Stimulated activated CD8-positive, alpha-beta memory T cell treated with anti-CD3 and anti-CD28 coated beads, Interleukin-4, amount 100 ng/mL, for 24 hours (primary cell): Measurements from ENCODE around the gene PHC2.

Experiments used
- DNase-seq: peaks from one replicate; pipeline ENCODE4 v3.0.0-alpha.2; 2020; ENCODE audit warnings: low read depth

PHC2 gene

GRCh38 chr1:33446590-33446989 lies 15.7 kb upstream of the PHC2 start:
- DNase-seq, result no peak

- no peak for DNase-seq
These were observed 14.2 kb upstream of the PHC2 start for GRCh38 chr1:33445108-33445507.

GRCh38 chr1:33443705-33444180 lies 12.8 kb upstream of the PHC2 start:
- DNase-seq, result no peak

- no peak for DNase-seq
These were observed 12.3 kb upstream of the PHC2 start for GRCh38 chr1:33443080-33443704.

GRCh38 chr1:33442141-33442540 lies 11.2 kb upstream of the PHC2 start:
- no peak for DNase-seq

- no peak for DNase-seq
These were observed 10.3 kb upstream of the PHC2 start for GRCh38 chr1:33441088-33441745.

- no peak for DNase-seq
These were observed 8.8 kb upstream of the PHC2 start for GRCh38 chr1:33439662-33440061.

- no peak for DNase-seq
These were observed 7.7 kb upstream of the PHC2 start for GRCh38 chr1:33438364-33439160.

- no peak for DNase-seq
These were observed 5.8 kb upstream of the PHC2 start for GRCh38 chr1:33436557-33437285.

GRCh38 chr1:33435096-33435820 lies 4.4 kb upstream of the PHC2 start:
- no peak for DNase-seq

- no peak for DNase-seq
These were observed 3.5 kb upstream of the PHC2 start for GRCh38 chr1:33434363-33434750.

- no peak for DNase-seq
These were observed 2.8 kb upstream of the PHC2 start for GRCh38 chr1:33433509-33434362.

- DNase-seq, result no peak
These were observed 821 bp downstream of the PHC2 start for GRCh38 chr1:33429856-33430691.

- no peak for DNase-seq
These were observed 1.6 kb downstream of the PHC2 start for GRCh38 chr1:33429332-33429731.

GRCh38 chr1:33428661-33429060 lies 2.2 kb downstream of the PHC2 start:
- DNase-seq, result no peak

- DNase-seq, result no peak
These were observed 4.0 kb downstream of the PHC2 start for GRCh38 chr1:33426916-33427315.

GRCh38 chr1:33425900-33426299 lies 5.0 kb downstream of the PHC2 start:
- DNase-seq, result no peak

- DNase-seq, result no peak
These were observed 6.3 kb downstream of the PHC2 start for GRCh38 chr1:33424610-33425009.

GRCh38 chr1:33424205-33424604 lies 6.7 kb downstream of the PHC2 start:
- DNase-seq, result no peak
